Medulla oblongata (tissue), 1 donor: Measurements from ENCODE around the gene TGM2.

Experiments used
- DNase-seq: peaks from one replicate; pipeline ENCODE4 v3.0.0-alpha.2; 2015; ENCODE audit errors: extremely low spot score

TGM2 gene

DNA sequence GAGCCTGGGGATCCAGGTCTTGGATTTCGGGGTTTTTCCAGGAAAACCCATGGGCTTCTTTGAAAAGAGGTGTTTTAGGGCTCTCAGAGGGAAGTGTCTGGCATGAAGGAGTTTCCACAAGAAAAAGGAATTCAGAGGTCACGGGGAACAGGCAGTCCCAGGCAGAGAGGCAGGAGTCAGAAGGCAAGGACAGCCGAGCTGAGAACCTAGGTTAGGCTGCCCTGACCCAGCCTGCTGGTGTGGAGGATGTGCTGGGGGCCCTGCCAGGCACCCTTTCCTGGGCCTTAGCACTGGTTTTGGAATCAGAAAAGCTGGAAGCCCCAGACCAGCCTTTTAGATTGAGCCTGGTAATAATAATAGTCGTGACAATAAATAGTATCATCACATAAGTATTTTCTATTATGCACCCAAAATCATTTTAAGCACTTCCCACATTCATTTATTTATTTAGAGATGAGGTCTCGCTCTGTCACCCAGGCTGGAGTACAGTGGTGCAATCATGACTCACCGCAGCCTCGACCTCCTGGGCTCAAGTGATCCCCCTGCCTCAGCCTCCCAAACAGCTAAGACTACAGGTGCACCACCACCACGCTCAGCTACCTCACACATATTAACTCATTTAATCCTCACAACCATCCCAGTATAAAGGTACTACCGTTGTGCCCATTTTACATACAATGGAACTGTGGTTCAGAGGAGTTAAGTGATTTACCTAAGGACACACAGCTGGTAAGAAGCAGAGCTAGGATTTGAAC lies 19.9 kb downstream of the TGM2 start:
- DNase-seq: no peak

DNA sequence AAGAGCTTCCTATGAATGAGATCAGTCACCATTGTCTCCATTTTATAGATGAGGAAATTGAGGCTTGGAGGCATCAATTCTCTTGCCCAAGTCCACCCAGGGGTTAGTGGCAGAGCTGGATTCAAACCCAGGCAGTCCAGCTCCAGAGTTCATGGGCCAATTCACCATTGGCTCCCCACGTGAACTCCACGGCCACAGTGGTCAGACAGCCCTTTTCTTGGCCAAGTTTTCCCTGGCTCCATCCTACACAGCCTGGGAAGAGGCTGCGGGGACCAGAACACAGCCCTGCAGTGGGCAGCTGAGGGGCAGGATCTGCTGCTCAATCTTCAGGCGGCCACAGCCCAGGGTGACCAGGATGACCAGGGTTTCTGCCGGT lies 20.5 kb downstream of the TGM2 start:
- DNase-seq: no peak

DNA sequence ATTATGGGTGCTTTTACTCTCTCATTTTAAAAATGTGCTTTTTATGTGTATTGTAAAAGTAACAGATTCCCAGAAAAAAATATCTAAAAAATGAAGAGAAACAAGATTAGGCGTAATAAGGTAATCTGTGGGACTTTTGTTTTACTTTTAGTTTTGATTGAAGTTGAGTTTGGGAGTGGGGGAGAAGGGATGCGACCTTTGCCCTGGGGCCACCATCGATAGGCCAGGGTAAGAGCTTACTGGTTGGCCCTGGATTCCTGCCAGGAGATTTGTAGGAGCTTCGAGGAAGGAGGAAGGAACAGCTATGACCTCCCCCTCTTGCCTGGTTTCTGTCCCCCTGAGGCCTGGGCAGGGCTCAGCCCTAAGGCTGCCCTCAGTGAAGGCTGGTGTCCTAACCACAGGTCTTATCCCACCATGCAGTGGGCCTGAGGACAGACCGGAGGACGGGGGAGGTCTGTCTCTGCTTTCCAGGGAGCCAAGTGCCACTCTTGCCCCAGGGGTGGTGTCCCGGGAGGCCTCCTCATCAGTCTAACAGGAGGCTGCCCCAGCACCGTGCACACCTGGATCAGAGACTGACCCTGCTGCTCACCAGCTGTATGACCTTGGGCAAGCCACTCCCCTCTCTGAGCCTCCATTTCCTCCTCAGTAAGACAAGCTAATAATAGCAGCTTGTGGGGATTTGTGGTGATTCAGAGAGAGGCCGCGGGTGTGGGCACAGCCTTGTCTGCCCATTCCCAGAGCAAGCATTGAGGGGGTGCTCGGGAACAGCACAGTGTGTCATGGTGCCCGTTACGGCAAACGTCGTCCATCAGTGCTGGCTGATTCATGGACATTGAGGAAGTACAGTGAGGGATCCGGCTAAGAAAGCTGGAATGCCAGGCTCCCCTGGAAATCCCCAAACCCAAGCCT lies 21.2 kb downstream of the TGM2 start:
- no peak for DNase-seq

DNA sequence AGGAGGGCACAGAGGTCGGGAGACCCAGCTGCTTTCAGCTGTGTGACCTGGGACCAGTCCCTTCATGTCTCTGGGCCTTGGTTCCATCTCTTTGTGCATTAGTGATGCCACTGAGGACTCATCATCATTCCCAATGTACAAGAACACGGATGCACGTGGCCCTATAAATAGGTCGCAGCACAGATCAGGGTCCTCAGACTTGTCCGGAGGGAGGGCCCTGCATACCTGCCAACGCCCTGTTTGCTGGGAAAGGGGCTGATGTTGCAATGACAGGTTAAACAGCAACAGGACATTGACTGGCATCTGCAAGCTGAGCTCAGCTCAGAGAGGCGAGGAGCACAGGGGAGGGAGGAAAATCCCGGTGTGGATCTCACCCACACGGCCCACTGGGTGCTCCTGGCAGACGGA lies 21.8 kb downstream of the TGM2 start:
- no peak for DNase-seq

DNA sequence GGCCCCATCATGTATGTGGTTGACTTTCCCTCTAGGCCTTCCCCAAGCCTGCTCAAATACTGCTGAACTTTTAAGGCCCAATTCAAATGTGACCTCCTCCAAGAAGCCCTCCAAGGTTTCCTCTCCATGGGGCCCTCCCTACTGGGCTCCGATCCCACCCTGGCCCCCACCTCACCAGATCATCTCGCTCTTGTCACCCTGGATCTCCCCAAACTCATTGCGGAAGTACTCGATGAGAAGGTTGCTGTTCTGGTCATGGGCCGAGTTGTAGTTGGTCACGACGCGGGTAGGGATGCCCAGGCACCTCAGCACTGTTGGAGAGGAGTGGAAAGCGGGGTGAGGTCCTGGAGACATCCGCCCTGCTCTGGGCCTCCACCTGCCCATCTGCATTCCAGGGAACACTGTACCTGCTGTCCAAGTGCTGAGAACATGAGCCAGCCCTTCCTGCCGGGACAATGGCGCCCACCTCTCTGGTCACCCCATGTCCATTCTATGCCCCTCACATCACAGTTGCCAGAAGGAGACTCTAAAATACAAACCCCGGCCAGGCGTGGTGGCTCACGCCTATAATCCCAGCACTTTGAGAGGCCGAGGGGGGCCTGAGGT lies 23.1 kb downstream of the TGM2 start:
- no peak for DNase-seq

DNA sequence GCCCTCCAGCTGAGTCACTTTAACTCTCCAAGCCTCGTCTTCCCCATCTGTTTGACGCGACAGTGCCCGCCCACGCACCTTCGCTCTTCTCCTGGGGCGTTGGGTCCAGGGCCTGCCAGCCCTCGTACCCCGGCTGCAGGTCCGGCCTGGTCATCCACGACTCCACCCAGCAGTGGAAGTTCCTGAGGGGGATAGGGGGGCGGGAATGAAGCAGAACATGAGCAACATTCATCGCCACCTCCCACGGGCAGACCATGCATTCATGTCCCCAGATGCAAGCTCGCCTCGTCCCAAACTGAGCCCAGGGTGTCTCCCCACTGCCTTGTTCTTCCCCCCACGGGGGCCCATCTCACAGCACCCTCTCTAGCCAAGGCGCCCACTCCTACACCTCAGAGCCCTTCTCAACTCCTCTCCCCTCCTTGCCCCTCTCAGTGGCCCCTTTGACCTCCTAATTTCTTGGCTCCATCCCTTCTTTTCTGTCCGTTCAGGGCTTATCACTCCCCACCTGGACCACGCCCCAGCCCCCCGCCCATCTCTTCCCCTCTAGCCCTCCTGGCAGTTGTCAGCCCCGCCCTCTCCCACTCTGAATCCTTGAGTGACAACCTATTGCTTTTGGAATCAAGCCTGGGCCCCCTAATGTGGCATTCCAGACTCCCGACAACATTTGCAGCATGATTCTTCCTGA lies 23.7 kb downstream of the TGM2 start:
- DNase-seq: no peak

DNA sequence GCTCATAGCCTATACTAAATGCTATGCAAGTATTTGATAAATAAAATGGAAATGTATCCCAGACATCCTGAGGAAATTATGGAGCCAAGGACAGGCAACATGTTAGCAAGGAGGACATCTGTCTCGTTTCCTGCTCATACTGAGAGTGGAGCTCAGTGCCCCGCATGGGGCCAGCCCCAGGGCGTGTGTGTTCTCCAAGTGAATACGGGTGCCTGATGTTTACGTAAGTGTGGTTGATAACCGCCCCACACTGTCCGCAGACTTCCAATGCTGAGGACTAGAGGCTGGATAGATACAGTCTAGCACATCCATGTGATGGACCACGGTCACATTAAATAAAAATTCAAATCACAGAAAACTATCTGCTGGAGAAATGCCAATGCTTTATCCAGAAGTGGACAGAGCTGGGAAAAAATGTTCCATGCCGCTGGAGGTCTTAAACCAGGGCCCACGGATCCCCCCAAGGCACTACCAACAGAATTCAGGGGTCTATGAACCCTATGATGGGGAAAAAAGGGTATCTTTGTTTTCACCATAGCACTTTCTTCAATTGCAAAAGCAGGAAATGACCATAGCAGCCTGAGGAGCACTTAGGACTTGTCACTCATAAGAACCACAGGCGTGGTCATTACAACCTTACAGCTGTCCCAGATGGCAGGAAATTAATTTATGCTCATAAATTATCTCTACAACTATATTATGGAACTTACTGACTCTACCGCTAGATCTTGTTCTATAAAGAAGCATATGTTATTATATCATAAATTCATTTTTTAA lies 24.9 kb downstream of the TGM2 start:
- no peak for DNase-seq

DNA sequence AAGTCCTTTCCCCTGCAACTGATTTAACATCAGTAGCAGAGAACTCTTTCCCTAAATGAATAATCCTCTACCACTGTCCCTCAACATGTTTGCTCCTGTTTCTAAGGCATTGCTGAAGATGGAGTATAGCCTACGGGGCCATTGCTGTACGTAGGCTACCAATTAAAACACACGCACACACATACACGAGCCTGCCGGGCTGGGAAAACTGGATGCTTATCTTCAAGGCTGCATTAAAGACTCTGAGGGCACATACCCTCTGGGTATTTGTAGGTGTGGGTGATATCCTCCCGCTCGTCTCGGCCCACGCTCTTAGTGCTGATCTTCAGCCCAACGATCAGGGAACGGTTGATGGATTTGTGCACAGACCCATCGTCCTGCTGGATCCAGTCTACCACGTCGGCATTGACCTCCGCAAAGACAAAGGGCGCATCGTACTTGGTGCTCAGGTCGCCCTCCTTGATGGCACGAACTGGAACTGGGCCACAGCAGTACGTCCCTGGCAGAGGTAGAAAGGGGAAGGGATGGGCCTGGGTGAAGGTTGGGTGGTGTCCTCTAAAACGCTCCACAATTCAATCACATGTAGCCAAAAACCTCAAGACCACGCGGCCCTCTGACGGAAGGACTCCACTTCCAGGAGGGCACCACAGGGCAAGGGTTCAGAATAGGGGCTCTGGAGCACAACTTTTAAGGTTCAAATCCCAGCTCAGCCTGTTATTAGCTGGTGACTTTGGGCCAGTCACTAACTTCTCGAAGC lies 25.7 kb downstream of the TGM2 start:
- no peak for DNase-seq

DNA sequence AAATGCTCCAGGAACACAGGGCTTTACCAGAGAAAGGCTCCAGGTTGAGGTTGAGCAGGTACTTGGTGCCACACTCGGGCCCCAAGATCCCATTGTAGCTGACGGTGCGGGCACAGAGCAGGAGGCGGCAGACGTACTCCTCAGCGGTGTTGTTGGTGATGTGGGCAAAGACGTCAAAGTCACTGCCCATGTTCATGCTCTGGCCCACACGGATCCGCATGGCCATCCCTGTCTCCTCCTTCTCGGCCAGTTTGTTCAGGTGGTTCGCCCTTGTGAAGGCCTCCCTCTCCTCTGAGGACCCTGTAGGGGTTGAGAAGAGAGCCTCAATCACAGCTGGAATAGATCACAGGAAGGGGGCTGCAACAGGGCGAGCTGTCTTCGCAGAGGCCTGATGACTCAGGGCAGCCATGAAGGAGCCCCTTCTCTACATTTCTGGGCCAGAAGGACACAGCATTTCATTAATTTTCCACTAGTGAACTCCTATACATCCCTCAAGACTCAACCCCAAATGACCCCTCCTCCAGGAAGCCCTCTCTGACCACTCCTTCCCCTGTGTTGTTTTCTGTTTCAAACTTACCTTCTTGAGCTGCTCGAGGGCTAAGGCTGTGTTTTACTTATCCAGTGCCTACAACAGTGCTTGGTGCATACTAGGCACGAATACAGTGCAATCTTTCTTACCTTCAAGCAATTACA lies 26.8 kb downstream of the TGM2 start:
- DNase-seq: no peak

DNA sequence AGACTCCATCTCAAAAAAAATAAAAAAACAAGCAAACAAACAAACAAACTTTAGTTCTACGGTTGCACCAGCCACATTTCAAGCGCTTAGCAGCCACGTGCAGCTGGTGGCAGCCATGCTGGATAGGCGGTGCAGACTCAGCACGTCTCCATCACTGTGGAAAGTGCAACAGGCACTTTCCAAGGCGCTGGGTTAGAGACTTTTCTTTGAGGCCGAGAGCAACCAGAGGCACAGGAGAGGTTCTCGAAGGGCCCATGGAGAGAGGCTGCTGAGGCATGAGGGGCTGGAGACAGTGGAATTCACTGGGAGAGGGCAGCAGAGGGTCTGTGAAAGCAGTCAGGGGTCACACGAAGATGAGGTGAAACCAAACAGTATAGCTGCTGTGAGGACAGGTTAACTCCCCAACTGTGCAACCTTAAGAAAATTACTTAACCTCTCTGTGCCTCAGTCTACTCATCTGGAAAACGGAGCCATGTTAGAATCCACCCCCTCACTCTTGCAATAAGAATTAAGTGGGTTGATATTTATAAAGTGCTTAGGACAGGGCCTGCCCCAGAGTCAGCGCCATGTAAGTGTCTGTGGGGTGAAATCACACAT lies 27.5 kb downstream of the TGM2 start:
- no peak for DNase-seq

DNA sequence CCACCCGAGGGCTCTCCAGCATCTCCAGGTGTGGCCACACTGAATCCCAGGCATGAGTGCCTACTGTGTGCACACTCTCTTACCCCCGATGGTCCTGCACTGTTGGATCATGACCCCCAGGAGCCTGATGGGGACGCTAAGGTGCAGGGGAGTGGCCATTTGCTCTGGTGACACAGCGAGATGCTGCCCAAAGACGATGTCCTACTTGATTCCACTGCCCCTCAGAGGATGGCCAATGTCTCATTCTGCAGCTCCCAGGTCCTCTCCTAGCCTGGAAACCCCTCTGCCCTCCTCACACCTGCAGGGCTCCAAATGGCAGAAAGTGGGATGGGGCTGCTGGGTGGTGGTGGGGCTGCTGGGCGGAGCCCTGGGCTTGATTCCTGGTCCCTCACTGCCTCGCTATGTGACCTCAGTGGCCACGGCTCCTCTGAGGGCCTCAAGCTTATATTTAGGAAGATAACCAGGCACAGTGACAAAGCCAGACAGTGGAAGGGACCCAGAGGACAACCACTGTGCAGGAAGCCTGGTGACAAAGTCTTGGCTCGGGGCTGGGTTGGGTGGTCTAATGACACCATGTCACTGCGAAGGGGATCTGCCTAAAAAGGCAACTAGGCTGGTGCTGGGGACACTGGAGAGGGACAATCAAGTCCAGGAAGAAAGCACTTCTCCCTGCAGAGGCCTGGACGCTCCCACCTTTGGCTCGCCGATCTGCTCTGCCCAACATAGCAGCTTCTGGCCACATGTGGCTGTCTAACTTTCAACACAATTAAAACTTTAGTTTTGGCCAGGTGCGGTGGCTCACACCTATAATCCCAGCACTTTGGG lies 28.4 kb downstream of the TGM2 start:
- DNase-seq: no peak

DNA sequence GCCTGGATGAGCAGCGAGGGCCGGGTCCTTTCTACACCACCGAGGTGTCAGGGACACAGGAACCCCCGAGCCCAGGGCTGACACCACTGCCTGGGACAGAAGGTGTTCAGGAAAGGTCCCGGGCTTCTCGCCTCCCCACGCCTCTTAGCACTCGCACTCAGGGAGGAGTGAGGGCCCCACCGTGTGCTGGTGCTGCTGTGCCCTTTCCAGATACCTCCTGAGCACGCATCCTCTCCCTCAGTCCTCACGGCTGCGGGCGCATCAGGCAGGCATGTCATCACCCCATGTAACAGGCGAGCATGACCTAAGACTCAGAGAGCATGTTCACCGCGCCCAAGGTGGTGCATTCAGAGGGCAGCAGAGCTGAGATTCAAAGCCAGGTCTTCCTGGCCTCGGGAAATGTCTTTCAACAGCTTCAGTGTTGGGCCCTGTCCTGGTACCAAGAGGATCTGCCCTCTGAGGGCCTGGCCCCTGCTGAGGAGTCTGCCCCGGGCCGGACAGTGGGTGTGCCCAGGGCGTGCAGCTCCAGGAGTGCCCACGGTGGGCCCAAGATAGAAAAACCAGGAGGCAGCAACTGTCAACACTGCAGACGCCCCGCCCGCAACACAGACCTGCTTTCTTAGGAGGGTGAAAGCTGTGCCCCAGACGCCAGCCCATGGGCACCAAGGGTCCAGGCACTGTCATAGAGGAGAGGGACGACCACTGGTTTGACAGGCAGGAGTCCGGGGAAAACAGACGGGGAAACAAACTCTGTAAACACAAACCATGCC lies 29.2 kb downstream of the TGM2 start:
- DNase-seq: no peak

DNA sequence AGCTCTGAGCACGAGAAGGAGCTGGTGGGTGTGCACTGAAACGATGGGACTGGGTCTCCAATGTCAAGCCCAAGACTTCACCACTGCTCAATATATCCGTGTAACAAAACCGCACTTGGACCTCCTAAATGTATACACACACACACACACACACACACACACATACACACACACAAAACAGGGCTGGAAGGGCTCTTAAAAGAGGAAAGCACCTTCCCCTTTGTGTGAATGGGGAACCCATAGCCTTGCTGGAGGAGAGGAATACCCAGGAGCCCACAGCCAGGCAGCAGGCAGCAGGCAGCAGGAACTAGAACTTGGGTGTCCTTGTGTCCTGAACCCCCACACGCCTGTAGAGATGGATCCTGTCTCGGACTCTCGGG lies 29.8 kb downstream of the TGM2 start:
- DNase-seq: no peak

DNA sequence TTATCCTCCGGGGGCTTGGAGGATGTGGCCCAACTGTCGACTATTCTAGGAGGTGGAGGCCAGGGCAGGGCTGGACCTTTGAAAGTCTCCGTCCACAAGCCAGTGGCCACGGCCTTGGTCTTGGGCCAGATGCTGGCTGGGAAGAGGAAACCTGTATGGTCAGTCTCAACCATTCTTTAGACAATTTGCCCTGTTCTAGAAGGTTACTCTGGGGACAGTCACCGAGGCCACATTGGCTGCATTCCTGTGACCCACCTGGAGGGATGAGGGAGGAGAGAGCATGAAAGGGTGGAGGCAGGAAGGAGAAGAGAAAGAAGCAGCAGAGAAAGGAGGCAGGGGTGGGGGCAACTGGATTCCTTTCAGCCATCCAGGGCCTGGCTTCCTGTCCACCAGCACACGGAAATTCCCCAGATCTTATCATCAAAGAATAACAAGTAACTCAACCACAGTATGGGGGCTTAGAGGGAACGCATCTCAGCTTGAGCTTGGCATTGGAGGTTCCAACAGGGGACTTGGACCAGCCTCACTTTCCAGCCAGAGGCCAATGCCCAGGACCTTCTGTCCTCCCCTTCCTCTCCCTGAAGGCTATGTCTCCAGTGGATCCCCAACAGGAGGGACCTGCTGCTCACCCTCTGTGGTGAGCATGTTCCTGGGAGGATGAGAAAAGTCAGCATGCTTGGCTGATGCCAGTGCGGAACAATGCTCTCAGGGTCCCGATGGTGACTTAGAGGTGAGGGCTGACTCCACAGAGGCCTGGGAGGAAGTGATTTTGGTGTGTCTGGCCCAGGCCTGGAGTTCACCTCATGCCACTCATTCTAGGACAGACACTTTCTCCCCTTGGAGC lies 30.4 kb downstream of the TGM2 start:
- no peak for DNase-seq

DNA sequence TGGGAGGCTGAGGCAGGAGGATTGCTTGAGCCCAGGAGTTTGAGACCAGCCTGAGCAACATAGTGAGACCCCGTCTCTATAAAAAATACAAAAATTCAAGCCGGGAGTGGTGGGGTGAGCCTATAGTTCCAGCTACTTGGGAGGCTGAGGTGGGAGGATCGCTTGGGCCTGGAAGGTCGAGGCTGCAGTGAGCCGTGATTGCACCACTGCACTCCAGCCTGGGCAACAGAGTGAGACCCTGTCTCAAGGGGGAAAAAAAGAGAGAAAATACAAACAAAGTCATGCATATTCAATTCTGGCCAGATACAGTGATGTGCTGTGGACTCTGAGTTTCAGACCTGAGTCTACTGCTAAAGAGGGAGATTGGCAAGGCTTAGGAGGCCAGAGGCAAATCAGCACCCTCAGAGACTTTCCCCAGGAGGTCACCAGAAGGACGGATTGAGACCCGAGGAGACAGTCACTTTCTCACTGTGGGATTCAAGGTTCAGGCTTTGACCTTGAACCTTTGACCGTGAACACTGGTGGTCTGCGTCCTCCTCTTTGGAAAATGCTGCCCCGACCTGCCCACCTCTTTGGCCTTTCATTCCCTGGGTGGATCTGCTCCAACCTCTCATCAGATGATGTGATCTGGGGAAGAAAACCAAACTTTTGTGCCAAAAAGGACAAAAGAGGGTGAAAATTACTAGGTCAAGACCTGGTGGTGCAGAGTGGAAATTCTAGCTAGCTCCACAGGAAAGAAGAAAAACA lies 31.2 kb downstream of the TGM2 start:
- no peak for DNase-seq

DNA sequence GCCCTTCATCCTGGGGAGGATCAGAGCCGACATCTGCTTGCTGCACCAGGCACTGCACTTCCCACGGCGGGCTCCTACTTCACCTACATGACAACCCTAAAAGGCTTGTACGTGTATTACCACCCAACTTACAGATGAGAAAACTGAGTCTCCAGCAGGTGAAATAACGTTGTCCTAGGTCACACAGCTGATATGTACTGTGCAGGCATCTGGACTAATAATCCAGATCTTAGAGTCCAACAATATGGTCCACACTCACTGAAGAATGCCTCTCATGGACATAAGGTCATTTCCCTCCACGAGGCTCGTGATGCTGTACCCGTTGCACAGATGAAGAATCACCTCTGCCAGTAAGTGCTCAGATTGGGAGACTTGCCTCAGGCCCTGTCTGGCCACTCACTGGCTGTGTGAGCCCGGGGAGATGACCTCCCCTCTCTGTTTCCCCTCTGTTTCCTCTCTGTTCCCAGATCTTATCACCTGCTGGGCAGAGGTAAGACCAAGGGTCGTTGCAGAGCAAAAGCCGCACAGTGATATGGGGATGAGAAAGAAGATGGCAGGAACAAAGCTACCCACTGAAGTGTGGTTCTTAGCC lies 32.1 kb downstream of the TGM2 start:
- DNase-seq: no peak
